Measurements from ENCODE around the gene WIPF2. TPM values are rescaled to one million over a fixed set of nuclear protein-coding genes. Genes with fewer than 3 reads are reported as not detected.

The WIPF2 gene
- total RNA-seq, 1 donor from 2014 or later, result 25.4 TPM

- peaks cover 2% of the 10 kb centered on the region for H3K9me3 Mint-ChIP-seq (ENCODE audit: unreplicated experiment)
- H3K36me3 Mint-ChIP-seq (ENCODE audit: unreplicated experiment), result no peaks in the 10 kb centered on the region
- H3K4me1 Mint-ChIP-seq (ENCODE audit: low read depth, unreplicated experiment), result peaks cover 35% of the 10 kb centered on the region
- peak overlapping the region; percentile 10 for H3K4me3 Mint-ChIP-seq (ENCODE audit: unreplicated experiment)
- peaks cover 7% of the 10 kb centered on the region for H3K27me3 Mint-ChIP-seq (ENCODE audit: unreplicated experiment)
- TF ChIP-seq CTCF (IDR thresholded peaks at IDR 0.05; ENCODE audit: partially characterized antibody, unreplicated experiment), result no peak
- no peak for DNase-seq
- no peak overlapping the region for H3K27ac Mint-ChIP-seq (ENCODE audit: unreplicated experiment)
Observed at GRCh38 chr17:40322358-40323315, 103.5 kb downstream of the WIPF2 start.

- Mint-ChIP-seq H3K27me3 (ENCODE audit: unreplicated experiment) (peaks cover 4% of the 10 kb centered on the region), H3K4me1 (ENCODE audit: low read depth, unreplicated experiment) (peaks cover 31% of the 10 kb centered on the region), H3K9me3 (ENCODE audit: unreplicated experiment) (peaks cover 2% of the 10 kb centered on the region), H3K4me3 (ENCODE audit: unreplicated experiment) (peak overlapping the region; percentile 10), H3K27ac (ENCODE audit: unreplicated experiment) (no peak overlapping the region), H3K36me3 (ENCODE audit: unreplicated experiment) (no peaks in the 10 kb centered on the region)
- DNase-seq, result no peak
- no peak for TF ChIP-seq CTCF (IDR thresholded peaks at IDR 0.05; ENCODE audit: partially characterized antibody, unreplicated experiment)
Observed at GRCh38 chr17:40323391-40324381, 104.6 kb downstream of the WIPF2 start.

DNA sequence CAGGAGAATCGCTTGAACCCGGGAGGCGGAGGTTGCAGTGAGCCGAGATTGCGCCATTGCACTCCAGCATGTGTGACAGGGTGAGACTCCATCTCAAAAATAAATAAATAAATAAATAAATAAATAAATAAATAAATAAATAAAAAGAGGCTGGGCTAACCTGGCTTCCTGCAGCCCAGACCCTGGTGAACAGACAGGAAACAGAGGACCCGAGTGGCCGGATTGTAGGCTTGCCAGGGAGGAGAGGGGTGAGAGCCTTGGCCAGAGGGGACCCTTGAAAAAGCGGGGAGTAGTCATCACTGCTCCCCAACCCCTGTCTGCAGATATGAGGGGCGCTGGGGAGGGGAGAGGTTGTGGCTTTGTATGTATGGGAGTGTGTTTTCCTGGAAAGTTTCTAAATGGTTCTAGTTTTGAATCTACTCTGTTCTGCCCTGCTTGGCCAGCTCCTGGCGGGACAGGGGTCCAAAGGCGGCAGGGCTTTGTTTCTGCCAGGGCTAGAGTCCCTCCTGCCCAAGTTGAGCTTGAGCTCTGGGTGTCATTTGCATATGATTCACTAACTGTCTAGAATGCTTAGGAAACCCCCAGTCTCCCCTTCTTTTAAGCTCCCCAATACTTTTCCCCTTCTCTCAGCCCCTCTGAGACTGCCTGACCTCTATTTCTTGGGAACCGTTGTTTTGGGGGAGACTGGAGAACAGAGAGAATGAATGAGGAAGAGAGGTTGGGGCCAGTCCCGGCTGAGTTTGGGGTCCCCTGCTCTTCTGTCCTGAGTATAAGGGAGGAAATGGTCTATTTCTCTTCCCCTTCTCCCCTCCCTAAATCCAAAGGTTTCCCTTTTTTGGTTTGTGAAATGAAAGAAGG is 106.3 kb downstream of the WIPF2 start:
- TF ChIP-seq CTCF (IDR thresholded peaks at IDR 0.05; ENCODE audit: partially characterized antibody, unreplicated experiment), result no peak

DNA sequence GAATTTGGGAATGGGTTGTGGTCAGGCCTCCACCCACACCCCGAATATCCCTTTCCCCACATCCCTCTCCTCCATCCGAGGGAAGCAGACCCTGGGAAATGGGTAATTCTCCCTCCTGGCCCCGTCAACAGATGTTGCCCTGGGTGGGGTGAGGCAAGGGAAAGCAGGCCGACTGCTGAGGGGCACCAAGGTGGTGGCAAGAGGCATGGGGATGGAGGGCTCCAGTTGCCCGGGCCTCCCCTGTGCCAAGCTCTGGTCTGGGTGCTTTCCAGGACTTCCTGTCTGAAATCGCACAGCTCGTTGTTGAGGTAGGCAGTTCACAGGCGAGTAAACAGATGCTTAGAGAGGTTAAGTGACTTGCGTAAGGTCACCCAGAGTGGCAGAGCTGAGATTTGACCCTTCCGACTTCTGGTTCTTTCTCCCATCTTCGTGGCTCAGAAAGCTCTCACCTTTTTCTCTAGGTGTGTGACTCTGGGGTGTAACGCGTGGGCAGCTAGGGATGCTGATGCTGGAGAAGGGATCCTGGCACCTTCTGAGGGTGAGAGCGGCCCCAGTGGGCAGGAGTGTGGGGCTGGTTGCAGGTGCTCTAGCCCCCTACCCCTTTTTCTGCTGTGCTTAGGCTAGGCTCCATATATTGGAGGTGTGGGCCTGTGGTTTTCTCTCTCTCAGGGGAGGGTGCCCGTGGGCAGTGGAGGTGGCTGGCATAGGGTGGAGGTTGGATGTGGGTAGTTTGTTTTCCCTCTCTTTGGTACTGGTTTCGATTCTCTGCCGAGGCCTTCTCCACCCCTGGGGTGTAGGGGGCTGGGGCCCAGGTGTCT is 107.1 kb downstream of the WIPF2 start:
- TF ChIP-seq CTCF (IDR thresholded peaks at IDR 0.05; ENCODE audit: partially characterized antibody, unreplicated experiment), result no peak
- peak overlapping the region; percentile 30 for H3K4me3 Mint-ChIP-seq (ENCODE audit: unreplicated experiment)
- no peak for DNase-seq
- H3K27me3 Mint-ChIP-seq (ENCODE audit: unreplicated experiment), result no peaks in the 10 kb centered on the region
- H3K27ac Mint-ChIP-seq (ENCODE audit: unreplicated experiment), result no peak overlapping the region
- H3K36me3 Mint-ChIP-seq (ENCODE audit: unreplicated experiment), result no peaks in the 10 kb centered on the region
- no peaks in the 10 kb centered on the region for H3K9me3 Mint-ChIP-seq (ENCODE audit: unreplicated experiment)
- H3K4me1 Mint-ChIP-seq (ENCODE audit: low read depth, unreplicated experiment), result peaks cover 18% of the 10 kb centered on the region

More for the DNA sequence above, 106.3 kb downstream of the WIPF2 start:
- Mint-ChIP-seq H3K27ac (ENCODE audit: unreplicated experiment) (no peak overlapping the region), H3K9me3 (ENCODE audit: unreplicated experiment) (no peaks in the 10 kb centered on the region), H3K4me1 (ENCODE audit: low read depth, unreplicated experiment) (peaks cover 18% of the 10 kb centered on the region), H3K36me3 (ENCODE audit: unreplicated experiment) (no peaks in the 10 kb centered on the region), H3K4me3 (ENCODE audit: unreplicated experiment) (no peak overlapping the region), H3K27me3 (ENCODE audit: unreplicated experiment) (no peaks in the 10 kb centered on the region)
- no peak for DNase-seq
